Vagina (tissue), 2 donors: ENCODE measurements around the gene ZAP70. TPM values are rescaled to one million over a fixed set of nuclear protein-coding genes. Genes with fewer than 3 reads are reported as not detected.

Source experiments
- DNase-seq, 2 donors: peaks; one replicate each; pipeline ENCODE4 v3.0.0-alpha.2; 2017; ENCODE audit errors: extremely low spot score in 2 of 2
- H3K27ac ChIP-seq: fragments of 200-600 bp; sonication (generic); one replicate; pipeline ENCODE4 v1.5.1; 2019
- H3K27me3 ChIP-seq: fragments of 200-600 bp; sonication (generic); one replicate; pipeline ENCODE4 v1.5.1; 2019
- H3K36me3 ChIP-seq, 2 donors: fragments of 200-600 bp; sonication (generic); one replicate each; pipeline ENCODE4 v1.5.1; 2017 to 2019
- H3K4me1 ChIP-seq: fragments of 200-600 bp; sonication (generic); one replicate; pipeline ENCODE4 v1.5.1; 2019
- H3K4me3 ChIP-seq, 2 donors: fragments of 200-600 bp; sonication (generic); 1 replicate in 1 of 2; 2 replicates in 1 of 2; pipeline ENCODE4 v1.5.1; 2016 to 2019
- H3K9me3 ChIP-seq: fragments of 200-600 bp; sonication (generic); one replicate; pipeline ENCODE4 v1.5.1; 2019
- CTCF ChIP-seq, 3 experiments: fragments of 450-650 bp in 2 of 3; fragments of 200-600 bp in 1 of 3; sonication (generic) in 1 of 3; IDR thresholded peaks; one replicate each; pipeline ENCODE4 v1.5.1; 2017 to 2019; ENCODE audit warnings: antibody characterized with exemption in 3 of 3, mild to moderate bottlenecking in 2 of 3, moderate library complexity in 2 of 3
- POLR2A ChIP-seq, 2 donors: fragments of 450-650 bp; IDR thresholded peaks; one replicate each; pipeline ENCODE4 v1.6.1; 2017; ENCODE audit warnings: antibody characterized with exemption in 2 of 2, mild to moderate bottlenecking in 2 of 2, moderate library complexity in 2 of 2
- POLR2AphosphoS5 ChIP-seq, 2 donors: sonication (generic); formaldehyde crosslinking; IDR thresholded peaks; one replicate each; pipeline ENCODE4 v1.9.0; 2017; ENCODE audit warnings: antibody characterized with exemption in 2 of 2, mild to moderate bottlenecking in 2 of 2, low read depth in 1 of 2; ENCODE audit not compliant: insufficient read depth in 1 of 2
- intact Hi-C: fragments of 100-400 bp; cut with DNase I; formaldehyde crosslinking; loops from one replicate; pipeline ENCODE4 v1.15.1; 2023
- total RNA-seq: library from RNA; depleted of rRNA; stranded (reverse); fragments of >200 nt; gene quantifications from one replicate; pipeline ENCODE4 v1.2.3, GENCODE V29; 2016

ZAP70 gene
- total RNA-seq, 1 donor from 2014 or later = 16.7 TPM

GRCh38 chr2:97728091-97728731 lies 14.8 kb downstream of the ZAP70 start:
- Histone ChIP-seq H3K4me3 (no peak overlapping the region), H3K27ac (no peak overlapping the region), H3K9me3 (no peaks in the 10 kb centered on the region), H3K4me1 (no peaks in the 10 kb centered on the region), H3K36me3 (no peaks in the 10 kb centered on the region), H3K27me3 (no peaks in the 10 kb centered on the region)
- intact Hi-C loops = no loop called here
- DNase-seq = no peak
- no peak for TF ChIP-seq POLR2AphosphoS5 (IDR thresholded peaks at IDR 0.05; ENCODE audit: insufficient read depth in 1 of 2, low read depth in 1 of 2)
- TF ChIP-seq CTCF (IDR thresholded peaks at IDR 0.05) = no peak
- TF ChIP-seq POLR2A (IDR thresholded peaks at IDR 0.05) = no peak

GRCh38 chr2:97730245-97730644 lies 16.9 kb downstream of the ZAP70 start:
- Histone ChIP-seq H3K4me3 (no peak overlapping the region), H3K27ac (no peak overlapping the region), H3K27me3 (no peaks in the 10 kb centered on the region)

DNA sequence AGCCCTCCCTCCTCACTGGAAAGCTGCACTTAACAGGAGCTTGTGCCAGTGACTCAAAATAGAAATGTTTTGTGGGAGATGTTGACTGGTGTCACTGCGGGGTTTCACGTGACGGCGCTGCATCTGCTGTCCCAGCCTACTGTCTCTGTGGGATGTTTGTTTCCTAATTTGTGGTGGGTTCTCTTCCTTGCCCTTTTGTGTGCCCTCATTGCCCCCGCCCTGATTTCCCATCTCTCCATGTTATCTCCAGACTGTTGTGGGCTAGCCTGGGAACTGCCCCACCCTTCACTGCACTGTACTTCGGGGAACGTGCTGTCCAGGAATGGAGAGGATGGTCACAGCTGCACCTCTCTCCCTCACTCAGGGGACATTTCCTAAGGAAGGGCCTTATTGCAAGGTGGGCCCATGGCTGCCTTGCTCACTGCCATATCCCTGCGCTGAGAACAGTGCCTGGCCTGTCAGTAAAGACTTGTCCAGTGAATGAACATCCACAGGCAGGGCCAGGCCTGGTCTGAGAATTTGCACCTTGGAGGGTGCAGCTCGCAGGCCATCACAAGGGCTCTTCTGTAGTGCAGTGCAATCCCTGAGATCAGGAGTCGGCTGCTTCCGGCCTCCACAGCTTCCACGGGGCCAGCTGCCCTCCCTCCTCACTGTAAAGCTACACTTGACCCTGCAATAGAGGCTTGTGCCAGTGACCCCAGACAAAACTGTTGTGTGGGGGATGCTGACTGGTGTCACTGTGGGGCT lies 18.1 kb downstream of the ZAP70 start:
- intact Hi-C loops = no loop called here
- no peak for DNase-seq
- H3K9me3 ChIP-seq = no peaks in the 10 kb centered on the region
- H3K4me1 ChIP-seq = no peaks in the 10 kb centered on the region
- no peak overlapping the region for H3K27ac ChIP-seq
- TF ChIP-seq CTCF (IDR thresholded peaks at IDR 0.05) (no peak), POLR2A (IDR thresholded peaks at IDR 0.05) (no peak), POLR2AphosphoS5 (IDR thresholded peaks at IDR 0.05; ENCODE audit: insufficient read depth in 1 of 2, low read depth in 1 of 2) (no peak)
- H3K27me3 ChIP-seq = no peaks in the 10 kb centered on the region
- no peak overlapping the region for H3K4me3 ChIP-seq
- H3K36me3 ChIP-seq = no peaks in the 10 kb centered on the region

More at GRCh38 chr2:97730245-97730644, 16.9 kb downstream of the ZAP70 start:
- intact Hi-C loops = no loop called here
- no peak for DNase-seq
- Histone ChIP-seq H3K36me3 (no peaks in the 10 kb centered on the region), H3K9me3 (no peaks in the 10 kb centered on the region), H3K4me1 (no peaks in the 10 kb centered on the region)
- TF ChIP-seq CTCF (IDR thresholded peaks at IDR 0.05) (no peak), POLR2AphosphoS5 (IDR thresholded peaks at IDR 0.05; ENCODE audit: insufficient read depth in 1 of 2, low read depth in 1 of 2) (no peak), POLR2A (IDR thresholded peaks at IDR 0.05) (no peak)

DNA sequence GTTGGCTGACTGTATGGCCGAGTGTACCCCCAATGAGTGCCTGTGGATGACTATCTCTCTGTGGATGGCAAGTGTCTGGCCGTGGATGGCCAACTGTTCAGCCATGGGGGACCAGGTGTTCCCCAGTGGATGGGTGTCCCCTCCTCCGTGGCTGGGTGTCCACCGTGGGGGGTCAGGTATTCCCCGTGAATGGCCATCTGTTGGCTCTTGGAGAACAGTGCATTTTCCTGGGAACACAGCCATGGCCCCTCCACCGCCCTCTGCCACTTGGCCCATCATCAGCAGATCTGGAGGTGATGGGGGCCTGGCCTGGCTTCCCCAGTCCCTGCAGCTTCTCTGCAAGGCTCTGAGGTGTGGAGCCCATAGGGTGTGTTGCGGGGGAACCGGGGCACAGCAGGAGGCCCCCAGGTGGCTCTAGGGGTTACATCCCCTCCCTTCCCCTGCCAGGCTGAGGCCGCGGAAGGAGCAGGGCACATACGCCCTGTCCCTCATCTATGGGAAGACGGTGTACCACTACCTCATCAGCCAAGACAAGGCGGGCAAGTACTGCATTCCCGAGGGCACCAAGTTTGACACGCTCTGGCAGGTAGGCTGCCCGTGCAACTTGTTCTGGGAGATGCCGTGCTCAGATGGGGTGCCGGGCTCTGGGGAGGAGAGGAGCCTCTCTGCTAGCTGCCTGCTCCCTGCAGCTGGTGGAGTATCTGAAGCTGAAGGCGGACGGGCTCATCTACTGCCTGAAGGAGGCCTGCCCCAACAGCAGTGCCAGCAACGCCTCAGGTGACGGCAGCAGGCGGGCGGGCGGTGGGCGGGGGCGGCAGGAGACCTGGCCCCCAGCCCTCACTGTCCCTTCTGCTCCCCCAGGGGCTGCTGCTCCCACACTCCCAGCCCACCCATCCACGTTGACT lies 19.3 kb downstream of the ZAP70 start:
- no peaks in the 10 kb centered on the region for H3K27me3 ChIP-seq
- DNase-seq = no peak

More for the DNA sequence above, 19.3 kb downstream of the ZAP70 start:
- intact Hi-C loops = no loop called here
- H3K4me3 ChIP-seq = no peak overlapping the region
- no peaks in the 10 kb centered on the region for H3K36me3 ChIP-seq
- H3K9me3 ChIP-seq = no peaks in the 10 kb centered on the region
- H3K27ac ChIP-seq = no peak overlapping the region
- TF ChIP-seq POLR2A (IDR thresholded peaks at IDR 0.05) (no peak), POLR2AphosphoS5 (IDR thresholded peaks at IDR 0.05; ENCODE audit: insufficient read depth in 1 of 2, low read depth in 1 of 2) (no peak), CTCF (IDR thresholded peaks at IDR 0.05) (no peak)
- no peaks in the 10 kb centered on the region for H3K4me1 ChIP-seq
